Endothelial cell of umbilical vein (primary cell): ENCODE data around the gene BRCA2. TPM values are rescaled to one million over a fixed set of nuclear protein-coding genes. Genes with fewer than 3 reads are reported as not detected.

Experiments
- BruUV-seq: library from RNA; stranded (reverse); fragments of 400-500 nt; replicated peaks from 2 replicates; lab custom pipeline; 2021; lab: Mats Ljungman, UMichigan
- CTCF ChIA-PET: fragments of 300-600, 350-600 bp; sonication (Branson Sonifier 250); formaldehyde crosslinking; loops from one replicate; lab custom pipeline; 2021; ENCODE audit warnings: antibody characterized with exemption, inconsistent platforms; lab: Charles Lee
- POLR2A ChIA-PET: fragments of 300-600, 350-600 bp; sonication (Branson Sonifier 250); formaldehyde crosslinking; loops from one replicate; lab custom pipeline; 2021; ENCODE audit warnings: antibody characterized with exemption, inconsistent platforms; lab: Charles Lee
- DNase-seq: peaks from one replicate; pipeline ENCODE4 v3.0.0-alpha.2; 2011; ENCODE audit warnings: low read depth, low spot score
- FAIRE-seq: peaks from 2 replicates; lab custom pipeline; 2011; peaks lifted over from hg19 to GRCh38; lab: Jason Lieb, UNC
- H2AFZ ChIP-seq: 2 replicates; pipeline ENCODE4 v1.6.0; 2012; ENCODE audit warnings: low read depth, low read length, control low read depth, inconsistent platforms
- H3K27ac ChIP-seq: 2 replicates; pipeline ENCODE4 v1.5.1; 2011; ENCODE audit warnings: low read depth, mild to moderate bottlenecking, control low read depth, low read length, moderate library complexity; ENCODE audit not compliant: insufficient read depth
- H3K27me3 ChIP-seq, 2 experiments: 2 replicates each; pipeline versions ENCODE4 v1.6.0 to v1.6.1; 2011; ENCODE audit warnings: low read length in 2 of 2, mixed read lengths in 1 of 2; ENCODE audit not compliant: control insufficient read depth in 2 of 2, insufficient read depth in 2 of 2
- H3K36me3 ChIP-seq, 2 experiments: 2 replicates in 1 of 2; 3 replicates in 1 of 2; pipeline ENCODE4 v1.5.1; 2011; ENCODE audit warnings: low read length in 2 of 2, mild to moderate bottlenecking in 1 of 2, moderate library complexity in 1 of 2; ENCODE audit not compliant: control insufficient read depth in 2 of 2, insufficient read depth in 2 of 2; ENCODE audit errors: extremely low read depth in 1 of 2
- H3K4me1 ChIP-seq: 3 replicates; pipeline ENCODE4 v1.5.1; 2011; ENCODE audit warnings: mild to moderate bottlenecking, low read length; ENCODE audit not compliant: control insufficient read depth, insufficient read depth; ENCODE audit errors: extremely low read depth
- H3K4me2 ChIP-seq: 2 replicates; pipeline ENCODE4 v1.6.1; 2011; ENCODE audit warnings: low read length, control low read depth, mixed read lengths; ENCODE audit not compliant: insufficient read depth
- H3K4me3 ChIP-seq, 3 experiments: fragments of 200-600 bp in 1 of 3; sonication (generic), shearing (Covaris generic) in 1 of 3; replicated peaks in 1 of 3; 2 replicates each; pipeline ENCODE4 v1.5.1; 2011 to 2016; ENCODE audit warnings: control low read depth in 3 of 3, low read length in 3 of 3, mild to moderate bottlenecking in 2 of 3, inconsistent platforms in 1 of 3, low read depth in 1 of 3, moderate library complexity in 1 of 3; ENCODE audit not compliant: insufficient read depth in 1 of 3
- H3K79me2 ChIP-seq: 2 replicates; pipeline ENCODE4 v1.6.0; 2012; ENCODE audit warnings: low read length, inconsistent platforms; ENCODE audit not compliant: control insufficient read depth, insufficient read depth
- H3K9ac ChIP-seq: replicated peaks from 2 replicates; pipeline ENCODE3; 2011; ENCODE audit warnings: low read length, control low read depth; ENCODE audit not compliant: insufficient read depth; ENCODE audit errors: extremely low read depth
- H3K9me1 ChIP-seq: replicated peaks from 3 replicates; pipeline ENCODE4 v1.6.0; 2011; ENCODE audit warnings: mild to moderate bottlenecking, low read length; ENCODE audit not compliant: control insufficient read depth, insufficient read depth; ENCODE audit errors: extremely low read depth
- H3K9me3 ChIP-seq: replicated peaks from 2 replicates; pipeline ENCODE4 v1.5.1; 2012; ENCODE audit warnings: low read length, inconsistent platforms; ENCODE audit not compliant: control insufficient read depth, insufficient read depth
- H4K20me1 ChIP-seq: replicated peaks from 2 replicates; pipeline ENCODE3; 2011; ENCODE audit warnings: mild to moderate bottlenecking, low read length; ENCODE audit not compliant: control insufficient read depth, insufficient read depth; ENCODE audit errors: extremely low read depth
- CTCF ChIP-seq, 2 donors: IDR thresholded peaks; 1 replicate in 1 of 2; 2 replicates in 1 of 2; pipeline ENCODE4 v1.5.1; 2011; ENCODE audit warnings: low read length in 2 of 2, mild to moderate bottlenecking in 2 of 2, moderate library complexity in 2 of 2, control low read depth in 1 of 2, inconsistent platforms in 1 of 2, low read depth in 1 of 2; ENCODE audit not compliant: insufficient read depth in 1 of 2; ENCODE audit errors: extremely low read depth in 1 of 2
- EZH2 ChIP-seq: IDR thresholded peaks from 2 replicates; pipeline ENCODE4 v1.6.1; 2012; ENCODE audit warnings: borderline replicate concordance, low read depth, mild to moderate bottlenecking, moderate library complexity, low read length, inconsistent platforms; ENCODE audit not compliant: severe bottlenecking
- FOS ChIP-seq: IDR thresholded peaks from 2 replicates; pipeline ENCODE4 v1.6.1; 2011; ENCODE audit warnings: mild to moderate bottlenecking, low read length, moderate library complexity, borderline replicate concordance; ENCODE audit not compliant: insufficient read depth
- GATA2 ChIP-seq: IDR thresholded peaks from 2 replicates; pipeline ENCODE4 v1.7.0; 2011; ENCODE audit warnings: low read depth, mild to moderate bottlenecking, moderate library complexity, mixed read lengths, low read length; ENCODE audit not compliant: insufficient read length, insufficient read depth
- JUN ChIP-seq: IDR thresholded peaks from 2 replicates; pipeline ENCODE4 v1.6.1; 2011; ENCODE audit warnings: borderline replicate concordance, low read depth; ENCODE audit not compliant: insufficient read length, insufficient read depth
- MAX ChIP-seq: IDR thresholded peaks from 2 replicates; pipeline ENCODE4 v1.6.1; 2011; ENCODE audit not compliant: insufficient read depth, insufficient read length
- MYC ChIP-seq: IDR thresholded peaks from one replicate; pipeline ENCODE4 v1.6.1; 2011; ENCODE audit warnings: mild to moderate bottlenecking, low read depth, low read length
- POLR2A ChIP-seq: IDR thresholded peaks from 2 replicates; pipeline ENCODE4 v1.6.1; 2012; ENCODE audit warnings: low read depth, mild to moderate bottlenecking, control low read depth, low read length
- POLR2AphosphoS5 ChIP-seq: IDR thresholded peaks from 2 replicates; pipeline ENCODE4 v1.6.1; 2012; ENCODE audit warnings: low read depth, mild to moderate bottlenecking, control low read depth, low read length, moderate library complexity; ENCODE audit not compliant: insufficient read depth
- dilution Hi-C: fragments of 300-500 bp; cut with MboI; formaldehyde crosslinking; loops from one replicate; pipeline ENCODE4 v1.15.0; 2019; ENCODE audit warnings: low sequenced_read_pairs; ENCODE audit not compliant: extremely low pct_ligation_motif_present
- intact Hi-C: fragments of 100-400 bp; cut with micrococcal nuclease; formaldehyde crosslinking; loops from one replicate; pipeline ENCODE4 v1.10.0; 2022
- polyA plus RNA-seq, 4 experiments: library from polyadenylated mRNA; depleted of rRNA in 3 of 4; stranded (reverse) in 3 of 4; unstranded in 1 of 4; fragments of >200 nt; gene quantifications; 2 replicates each; pipeline versions ENCODE4 v1.2.1 to v1.2.3, GENCODE V29; 2011 to 2012; ENCODE audit warnings: missing spikeins in 1 of 4
- total RNA-seq: library from RNA; stranded (reverse); gene quantifications from 2 replicates; pipeline ENCODE4 v1.2.3, GENCODE V29; 2021

BRCA2 gene
- total and polyA plus RNA-seq, 2 donors (not counting 3 experiments of a cell fraction or from before 2014, with no cell fraction given), result 2.9 to 17.5 TPM

GRCh38 chr13:32431361-32431760 is 116.1 kb downstream of the BRCA2 start:
- POLR2A ChIA-PET, result no interaction called here
- FAIRE-seq, result no peak
- no peak overlapping the region for H3K9ac ChIP-seq

More at GRCh38 chr13:32431361-32431760, 116.1 kb downstream of the BRCA2 start:
- Histone ChIP-seq H3K4me3 (no peak overlapping the region), H3K4me1 (peaks cover 11% of the 10 kb centered on the region), H4K20me1 (no peaks in the 10 kb centered on the region), H3K27ac (no peak overlapping the region), H3K36me3 (no peaks in the 10 kb centered on the region), H3K79me2 (no peaks in the 10 kb centered on the region), H3K27me3 (no peaks in the 10 kb centered on the region), H2AFZ (no peak overlapping the region), H3K9me3 (no peaks in the 10 kb centered on the region), H3K4me2 (no peak overlapping the region), H3K9me1 (no peaks in the 10 kb centered on the region)
- BruUV-seq, result no TSS peak
- CTCF ChIA-PET, result no interaction called here
- TF ChIP-seq POLR2AphosphoS5 (no peak), FOS (no peak), MYC (no peak), POLR2A (no peak), CTCF (IDR thresholded peaks at IDR 0.05; ENCODE audit: extremely low read depth in 1 of 2, insufficient read depth in 1 of 2, low read depth in 1 of 2, low read length in 2 of 2) (no peak), EZH2 (no peak), MAX (no peak), JUN (no peak), GATA2 (no peak)
- DNase-seq, result no peak
- dilution Hi-C loops (no loop called here), intact Hi-C loops (no loop called here)
